GM11168 (cell line): Measurements from ENCODE around the gene FKRP.
"Not testable (repeated sequence)": the region's sequence is repeated elsewhere in the genome, so short reads cannot be mapped to it uniquely, and the experiment has no call there.

Source experiments
- in situ Hi-C: fragments of 300-500 bp; cut with MboI; formaldehyde crosslinking; loops from one replicate; pipeline ENCODE4 v1.12.0; 2022; ENCODE audit warnings: low sequenced_read_pairs; ENCODE audit not compliant: unreplicated experiment

The FKRP gene, protein sequence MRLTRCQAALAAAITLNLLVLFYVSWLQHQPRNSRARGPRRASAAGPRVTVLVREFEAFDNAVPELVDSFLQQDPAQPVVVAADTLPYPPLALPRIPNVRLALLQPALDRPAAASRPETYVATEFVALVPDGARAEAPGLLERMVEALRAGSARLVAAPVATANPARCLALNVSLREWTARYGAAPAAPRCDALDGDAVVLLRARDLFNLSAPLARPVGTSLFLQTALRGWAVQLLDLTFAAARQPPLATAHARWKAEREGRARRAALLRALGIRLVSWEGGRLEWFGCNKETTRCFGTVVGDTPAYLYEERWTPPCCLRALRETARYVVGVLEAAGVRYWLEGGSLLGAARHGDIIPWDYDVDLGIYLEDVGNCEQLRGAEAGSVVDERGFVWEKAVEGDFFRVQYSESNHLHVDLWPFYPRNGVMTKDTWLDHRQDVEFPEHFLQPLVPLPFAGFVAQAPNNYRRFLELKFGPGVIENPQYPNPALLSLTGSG

DNA sequence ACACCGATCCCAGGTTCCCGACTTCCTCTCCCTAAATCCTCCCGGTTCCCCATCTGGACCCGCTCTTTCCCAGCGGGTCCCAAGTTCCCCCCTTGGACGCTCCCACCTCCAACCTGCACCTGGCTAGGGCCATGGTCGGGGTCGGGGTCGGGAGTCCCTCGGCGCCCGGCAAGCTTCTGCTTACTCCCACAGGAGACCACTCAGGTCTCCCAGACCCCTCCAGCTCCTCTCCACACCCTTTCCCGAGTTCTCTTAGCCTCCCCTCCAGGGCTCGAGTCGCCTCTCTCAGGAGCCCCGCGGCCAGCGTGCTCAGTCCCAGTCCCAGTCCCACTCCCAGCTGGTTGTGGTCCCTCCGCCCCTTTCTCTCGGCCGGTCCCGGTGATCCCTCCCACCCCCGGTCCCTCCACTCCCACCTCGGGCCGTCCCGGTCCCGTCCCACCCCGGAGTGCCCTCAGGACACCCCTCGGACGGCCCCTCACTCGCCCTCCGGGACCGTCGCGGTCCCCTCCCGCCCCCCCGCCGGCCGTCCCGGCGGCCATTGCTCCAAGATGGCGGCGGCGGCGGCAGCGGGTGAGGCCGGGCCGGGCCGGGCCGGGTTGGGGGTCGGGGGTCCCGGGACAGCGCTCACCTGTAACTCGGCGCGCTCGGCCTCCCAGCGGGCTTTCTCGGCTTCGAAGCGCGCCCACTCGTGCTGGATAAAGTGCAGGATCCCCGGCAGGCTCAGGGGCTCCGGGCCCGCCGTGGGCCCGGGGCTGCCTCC is at the start of gene FKRP:
TSS of gene FKRP (plus strand) at position 537 of the 760 bp plus-strand sequence. CDS start 9,394 bp downstream, outside the sequence.
- in situ Hi-C loops: no loop called here

DNA sequence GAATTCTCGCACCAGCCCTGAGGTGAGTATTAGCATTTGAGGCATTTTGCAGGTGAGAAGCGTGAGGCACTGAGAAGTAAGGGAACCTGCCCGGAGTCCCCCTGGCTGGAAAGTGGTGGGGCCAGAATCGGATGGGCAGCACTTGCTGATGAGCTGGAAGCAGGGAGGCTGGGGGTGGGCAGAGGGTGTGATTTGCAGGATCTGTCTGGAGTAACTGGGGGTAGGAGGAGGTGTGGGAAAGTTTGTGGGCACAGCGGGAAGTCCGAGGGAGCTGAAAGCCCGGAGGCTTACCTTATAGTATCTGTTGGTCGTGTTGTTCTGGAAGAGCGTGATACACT is 49.0 kb upstream of the FKRP start:
- in situ Hi-C loops: no loop called here

DNA sequence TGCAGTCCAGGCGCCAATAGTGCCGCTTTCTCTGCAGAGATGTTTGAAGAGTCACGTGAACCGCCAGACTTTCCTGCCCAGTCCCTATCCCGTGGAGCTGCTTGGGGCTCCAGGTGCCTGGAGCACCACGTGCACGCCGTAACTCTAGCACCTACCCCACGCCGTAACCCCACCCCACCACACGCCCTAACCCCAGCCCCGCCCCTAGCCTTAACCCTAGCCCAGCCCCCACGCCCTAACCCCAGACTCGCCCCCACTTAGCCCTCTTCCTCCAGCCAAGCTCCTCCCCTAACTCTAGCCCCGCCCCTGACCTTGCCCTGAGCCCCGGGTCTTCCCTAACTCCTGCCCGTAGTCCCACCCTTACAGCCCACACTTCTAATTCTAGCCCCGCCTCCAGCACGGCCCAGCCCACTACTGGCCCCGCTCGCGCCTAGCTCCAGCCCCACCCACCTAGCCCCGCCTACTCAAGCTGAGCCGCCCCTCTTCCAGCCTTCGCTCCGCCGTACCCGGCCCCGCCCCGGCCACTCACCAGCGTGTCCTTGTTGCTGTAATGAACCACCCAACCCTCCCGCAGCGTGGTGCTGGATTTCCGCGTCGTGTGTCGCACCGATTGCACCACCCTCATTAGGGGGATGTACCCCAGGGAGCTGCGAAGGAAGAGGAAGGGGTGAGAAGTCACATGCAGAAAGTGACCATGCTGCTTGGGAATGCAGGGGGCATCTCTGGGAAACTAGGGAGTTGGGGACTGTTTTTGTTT is 48.5 kb upstream of the FKRP start:
- in situ Hi-C loops: no loop called here

DNA sequence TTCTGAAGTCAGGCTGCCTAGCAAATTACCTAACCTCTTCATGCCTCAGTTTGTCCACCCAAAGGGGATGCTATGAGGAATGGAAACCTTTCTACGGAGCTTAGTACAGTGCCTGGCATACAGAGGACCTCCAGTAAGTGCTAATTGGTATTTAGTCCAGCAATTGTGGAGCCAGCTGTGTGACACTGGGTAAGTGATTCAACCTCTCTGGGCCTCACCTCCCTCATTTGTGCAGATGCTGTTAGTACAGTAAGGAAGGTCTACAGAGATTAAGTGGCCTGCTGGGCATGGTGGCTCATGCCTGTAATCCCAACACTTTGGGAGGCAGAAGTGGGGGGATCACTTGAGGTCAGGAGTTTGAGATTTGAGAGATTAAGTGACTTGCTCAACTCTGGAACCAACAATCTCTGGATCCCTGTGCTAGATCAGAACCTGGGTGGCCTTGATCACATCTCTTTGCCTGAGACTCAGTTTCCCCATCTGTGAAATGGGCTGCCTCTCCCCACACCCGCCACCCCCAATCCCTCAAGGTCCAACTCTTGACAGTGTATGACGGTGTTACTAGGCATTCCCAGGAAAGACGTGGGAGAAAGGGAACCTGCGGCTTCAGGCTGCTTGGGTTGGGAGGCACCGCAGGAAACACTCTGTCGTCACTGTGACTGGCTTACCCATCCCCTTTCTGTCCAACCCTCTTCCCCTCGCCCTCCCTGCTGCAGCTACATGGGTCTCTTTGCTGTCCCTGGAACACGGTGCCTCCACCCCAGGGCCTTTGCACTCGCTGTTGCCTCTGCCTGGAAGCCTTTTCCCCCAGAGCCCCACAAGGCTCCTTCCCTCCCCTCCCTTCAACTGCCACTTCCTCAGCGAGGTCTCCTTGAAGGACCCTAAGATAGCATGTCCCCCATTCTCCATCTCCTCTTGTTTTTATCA is 47.2 kb upstream of the FKRP start:
- in situ Hi-C loops: no loop called here

DNA sequence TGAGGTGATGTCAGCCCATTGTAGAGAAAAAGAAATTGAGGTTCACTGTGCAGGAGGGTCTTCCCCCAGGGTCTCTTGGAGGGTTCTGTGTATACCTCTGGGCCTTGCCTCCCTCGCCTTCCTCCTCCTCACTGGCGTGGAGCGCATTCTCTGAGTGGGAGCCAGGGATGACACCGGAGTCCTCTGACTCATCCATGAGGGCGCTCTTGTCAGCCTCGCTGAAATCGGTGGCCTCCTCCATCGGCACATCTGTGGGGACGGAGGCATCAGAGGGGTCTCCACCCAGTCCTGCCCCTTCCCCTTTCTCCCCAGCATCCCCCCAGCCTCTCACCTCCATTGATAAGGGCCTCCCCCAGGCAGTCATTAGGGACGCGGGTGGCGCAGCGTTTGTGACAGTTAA is 45.2 kb upstream of the FKRP start:
- in situ Hi-C loops: no loop called here

DNA sequence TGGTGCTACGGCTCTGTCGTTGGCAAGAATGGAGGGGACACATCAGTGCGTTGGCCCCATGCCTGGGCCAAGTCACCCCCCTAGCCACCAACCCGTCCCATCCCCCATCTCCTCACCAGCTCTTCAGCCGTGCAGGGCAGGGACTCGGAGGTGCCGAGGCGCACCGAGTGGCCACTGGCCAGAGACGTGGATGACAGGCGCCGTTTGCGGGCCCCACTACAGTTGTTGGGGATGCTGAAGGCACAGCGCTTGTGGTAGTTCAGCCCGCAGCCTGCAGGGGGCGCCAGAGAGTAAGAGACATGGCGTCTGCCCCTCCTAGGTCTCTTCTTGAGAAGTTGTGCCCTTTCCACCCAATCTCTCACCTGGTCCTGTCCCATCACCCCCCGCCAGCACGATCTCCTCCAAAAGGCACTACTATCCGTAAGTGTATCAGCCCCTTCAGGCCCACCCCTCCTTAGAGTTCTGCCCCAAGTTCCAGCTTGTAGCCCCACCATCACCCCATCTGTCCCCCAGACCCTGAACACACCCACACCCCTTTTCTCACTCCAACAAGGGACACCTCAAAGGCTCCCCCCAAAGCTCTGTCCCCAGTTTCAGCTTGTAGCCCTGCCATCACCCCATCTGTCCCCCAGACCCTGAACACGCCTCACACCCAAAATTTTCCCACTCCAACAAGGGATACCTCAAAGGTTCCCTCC is 41.3 kb upstream of the FKRP start:
- in situ Hi-C loops: no loop called here

DNA sequence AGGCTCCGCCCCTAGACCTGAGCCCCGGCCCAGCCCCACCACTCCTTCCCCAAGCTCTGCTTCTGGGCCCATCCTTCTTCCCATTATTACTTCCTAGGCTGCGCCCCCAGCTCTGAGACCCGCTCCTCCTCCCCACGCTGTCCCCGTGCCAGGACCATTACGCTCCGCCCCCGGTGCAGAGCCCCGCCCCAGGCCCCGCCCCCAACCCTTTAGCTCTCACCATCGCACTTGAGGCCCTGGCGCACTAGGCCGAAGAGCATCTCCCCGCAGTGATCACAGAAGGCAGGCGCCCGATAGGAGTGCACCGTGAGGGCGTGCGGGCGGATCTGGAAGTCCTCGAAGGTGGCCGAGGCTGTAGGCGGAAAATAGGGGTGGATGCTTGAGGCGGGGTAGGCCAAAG is 35.2 kb upstream of the FKRP start:
- in situ Hi-C loops: no loop called here

DNA sequence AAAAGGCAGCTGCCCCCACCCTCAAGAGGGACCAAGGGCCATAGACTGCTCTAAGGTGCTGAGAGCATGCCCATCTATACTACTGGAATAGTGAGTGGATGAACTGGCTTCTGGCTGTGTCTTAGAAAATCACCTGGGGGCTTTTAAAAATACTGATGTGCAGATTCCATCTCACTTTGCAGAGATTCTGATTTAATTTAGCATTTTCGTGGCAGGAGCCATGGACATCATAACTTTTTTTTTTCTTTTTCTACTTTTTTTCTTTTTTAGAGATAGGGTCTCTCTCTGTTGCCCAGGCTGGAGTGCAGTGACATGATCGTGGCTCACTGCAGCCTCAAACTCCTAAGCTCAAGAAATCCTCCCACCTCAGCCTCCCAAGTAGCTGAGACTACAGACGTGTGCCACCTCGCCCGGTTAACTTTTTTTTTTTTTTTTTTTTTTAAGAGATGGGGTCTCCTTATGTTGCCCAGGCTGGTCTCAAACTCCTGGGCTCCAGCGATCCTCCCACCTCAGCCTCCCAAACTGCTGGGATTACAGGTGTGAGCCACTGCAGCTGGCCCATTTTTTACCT is 33.0 kb upstream of the FKRP start:
- in situ Hi-C loops: not testable (repeated sequence)

DNA sequence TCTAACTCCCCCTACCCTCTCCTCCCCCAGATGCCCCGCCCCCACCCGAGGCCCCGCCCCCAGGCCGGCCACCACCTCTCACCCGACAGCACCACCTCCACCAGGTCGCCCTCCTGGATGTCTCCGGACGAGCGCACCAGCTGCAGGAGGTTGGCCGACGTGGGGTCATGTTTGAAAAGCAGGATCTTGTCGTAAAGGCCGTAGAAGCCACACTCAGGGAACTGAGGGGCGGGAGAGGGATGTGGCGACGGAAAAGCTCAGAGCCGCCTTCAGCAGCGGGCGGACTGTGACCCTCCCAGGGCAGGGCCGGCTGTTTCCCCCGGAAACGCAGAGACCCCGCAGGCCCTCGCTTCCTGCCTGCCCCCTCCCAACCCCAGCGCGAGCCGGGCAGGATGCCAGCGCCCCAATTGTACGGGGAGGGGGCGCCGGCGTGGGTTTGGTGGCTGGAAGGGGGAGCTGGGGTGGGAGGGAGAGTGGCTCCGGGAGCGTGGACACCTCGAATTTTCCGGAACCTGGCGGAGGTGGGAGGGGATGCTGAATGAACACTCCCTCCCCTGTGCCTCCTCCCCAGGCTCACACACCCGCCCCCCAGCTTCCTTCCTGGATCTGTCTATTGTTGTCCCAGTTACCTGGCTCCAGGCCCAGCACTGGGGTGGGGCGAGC is 31.9 kb upstream of the FKRP start:
- in situ Hi-C loops: no loop called here

DNA sequence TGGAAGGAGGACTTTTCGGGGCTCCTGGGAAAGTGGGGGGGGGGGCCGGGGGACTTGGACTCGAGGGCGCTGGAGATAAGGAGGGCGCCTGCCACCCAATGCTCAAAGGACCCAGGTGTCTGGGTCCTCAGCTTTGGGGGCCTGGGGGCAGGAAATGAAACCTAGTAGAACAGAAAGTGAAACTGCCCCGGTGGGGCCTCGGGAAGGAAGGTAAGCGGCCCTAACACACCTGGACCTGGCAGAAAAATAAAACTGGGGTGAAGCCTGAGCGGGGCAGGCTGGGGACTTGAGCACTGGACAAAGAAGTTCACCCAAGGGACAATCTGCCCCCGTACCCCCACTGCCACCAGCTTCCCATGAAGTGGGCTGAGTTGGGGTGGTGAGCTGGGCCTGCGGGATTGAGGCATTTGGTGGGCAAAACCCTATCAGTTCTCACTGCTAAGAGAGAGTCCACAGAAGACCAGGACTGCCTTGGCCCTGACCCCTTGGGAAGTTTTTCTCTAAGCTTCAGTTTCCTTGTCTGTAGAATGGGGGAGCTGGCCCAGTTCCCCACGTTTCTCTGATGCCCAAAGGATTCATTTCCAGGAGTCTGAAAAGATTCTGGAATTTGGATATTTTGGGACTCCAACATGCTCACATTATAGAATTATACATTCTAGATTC is 31.3 kb upstream of the FKRP start:
- in situ Hi-C loops: no loop called here

DNA sequence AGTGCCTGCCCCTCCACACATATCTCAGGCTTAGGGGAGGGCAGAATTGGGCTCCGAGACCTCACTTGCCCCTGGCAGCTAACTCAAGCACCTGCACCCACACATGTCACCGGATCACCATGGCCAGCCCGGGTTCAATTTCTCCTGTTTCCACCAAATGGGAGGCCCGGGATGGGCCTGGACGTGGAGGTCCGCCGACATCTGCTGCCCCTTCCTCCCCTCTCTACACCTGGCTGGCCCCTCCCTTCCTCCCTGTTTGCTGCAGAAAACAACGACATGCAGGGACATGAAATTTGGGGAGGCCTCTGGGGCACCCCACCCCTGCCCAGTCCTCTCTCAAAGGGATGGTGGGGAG is 30.3 kb upstream of the FKRP start:
- in situ Hi-C loops: no loop called here

DNA sequence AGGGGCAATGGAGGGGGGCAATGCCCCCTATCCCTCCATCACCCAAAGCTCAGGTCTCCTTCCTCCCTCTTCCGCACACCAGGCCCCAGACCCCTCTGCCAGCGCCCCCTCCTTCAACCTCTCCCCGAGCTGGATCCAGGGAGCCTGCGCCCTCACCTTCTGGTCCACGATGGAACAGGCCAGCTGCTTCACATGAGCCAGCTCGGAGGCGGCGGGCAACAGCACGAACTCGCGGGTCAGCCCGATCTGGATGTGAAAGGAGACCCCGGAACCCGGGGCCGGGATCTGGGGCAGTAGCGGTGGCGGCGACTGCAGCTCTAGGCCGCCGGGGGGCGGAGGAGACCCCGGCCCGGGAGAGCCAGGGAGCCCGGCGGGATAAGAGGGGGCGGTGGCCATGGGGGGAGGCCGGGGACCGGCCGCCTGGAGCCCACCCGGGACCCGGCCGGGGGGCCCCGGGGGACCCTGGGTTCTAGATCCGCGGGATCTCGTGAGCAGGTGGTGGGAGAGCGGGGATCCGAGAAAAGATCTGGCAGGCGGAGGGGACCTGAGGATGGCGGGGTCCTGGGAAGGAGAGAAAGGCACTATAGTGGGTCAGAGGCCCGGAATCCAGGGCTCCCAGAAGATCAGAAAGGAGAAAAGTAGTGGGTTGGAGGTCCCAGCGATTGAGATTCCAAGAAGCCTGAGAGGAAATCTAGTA is 29.7 kb upstream of the FKRP start:
- in situ Hi-C loops: no loop called here

DNA sequence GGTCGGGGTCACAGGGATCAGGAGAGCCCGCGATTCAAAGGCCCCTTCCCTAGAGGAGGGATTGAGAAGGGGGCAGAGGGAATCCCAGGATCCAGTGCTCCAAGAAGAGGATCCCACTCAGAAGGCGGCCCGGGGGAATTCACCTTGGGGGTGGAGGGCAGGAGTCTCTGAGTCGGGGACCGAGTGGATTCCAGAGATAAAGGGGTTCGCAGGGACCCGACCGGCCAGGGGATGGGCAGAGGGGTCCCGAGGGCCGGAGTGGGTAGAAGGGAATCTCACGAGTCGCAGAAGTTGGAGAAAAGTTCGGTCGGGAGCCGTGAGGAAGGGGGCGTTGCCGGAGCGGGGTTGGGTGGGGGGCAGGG is 29.2 kb upstream of the FKRP start:
- in situ Hi-C loops: no loop called here

DNA sequence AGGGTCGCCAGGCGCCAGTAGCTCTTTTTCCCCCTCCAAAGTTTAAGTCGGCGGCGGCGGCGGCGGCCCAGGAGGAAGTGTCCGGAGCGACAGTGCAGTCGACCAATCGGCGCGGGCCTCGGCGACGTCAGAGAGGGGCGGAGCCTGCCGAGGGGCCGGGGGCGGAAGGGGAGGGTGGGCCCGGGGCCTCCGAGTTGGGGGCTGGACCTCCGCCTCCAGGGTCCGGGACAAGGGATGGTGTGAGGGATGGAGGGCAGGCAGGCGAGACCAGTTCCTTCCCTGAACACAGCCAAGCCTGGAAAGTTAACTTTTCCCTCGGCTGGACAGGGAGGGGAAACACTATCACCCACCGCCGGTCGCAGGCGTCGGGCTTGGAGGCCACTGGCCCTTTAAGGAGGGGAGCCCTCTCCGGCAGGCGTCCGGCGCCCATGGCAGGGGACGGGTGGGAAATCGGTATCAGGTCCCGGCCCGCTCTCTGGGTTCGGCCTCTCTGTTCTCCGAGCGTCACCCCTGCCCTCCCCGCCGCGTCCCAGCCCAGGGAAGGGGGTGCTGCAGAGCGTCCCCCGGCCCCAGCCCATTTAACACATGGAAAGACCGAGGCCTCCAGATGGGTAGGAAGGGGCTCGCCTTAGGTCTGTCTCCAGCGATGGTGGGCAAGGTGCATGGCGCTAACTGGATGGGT is 28.7 kb upstream of the FKRP start, which contains the start of gene PRKD2:
TSS of gene PRKD2 (minus strand) at position 81 of the 682 bp plus-strand sequence. CDS start 744 bp downstream, outside the sequence.
- in situ Hi-C loops: no loop called here

DNA sequence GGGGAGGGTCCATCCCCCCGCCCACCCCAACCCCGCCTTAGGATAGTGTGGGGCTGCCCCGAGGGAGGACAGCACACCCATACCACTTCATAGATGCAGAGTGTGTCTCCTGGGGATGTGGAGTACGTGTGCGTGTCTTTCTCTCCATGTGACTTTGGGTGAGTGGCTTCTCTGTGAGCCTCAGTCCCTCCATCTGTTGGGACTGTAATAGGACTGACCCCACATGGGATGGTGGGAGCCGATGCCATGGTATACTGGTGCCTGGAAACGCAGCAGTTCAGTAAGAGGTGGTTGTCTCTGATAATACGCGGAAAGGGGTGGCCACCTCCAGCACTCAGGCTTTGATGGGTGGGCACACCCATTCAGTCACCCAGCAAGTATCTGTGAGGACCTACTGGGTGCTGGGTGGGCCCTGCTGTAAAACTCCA is 28.1 kb upstream of the FKRP start:
- in situ Hi-C loops: no loop called here

DNA sequence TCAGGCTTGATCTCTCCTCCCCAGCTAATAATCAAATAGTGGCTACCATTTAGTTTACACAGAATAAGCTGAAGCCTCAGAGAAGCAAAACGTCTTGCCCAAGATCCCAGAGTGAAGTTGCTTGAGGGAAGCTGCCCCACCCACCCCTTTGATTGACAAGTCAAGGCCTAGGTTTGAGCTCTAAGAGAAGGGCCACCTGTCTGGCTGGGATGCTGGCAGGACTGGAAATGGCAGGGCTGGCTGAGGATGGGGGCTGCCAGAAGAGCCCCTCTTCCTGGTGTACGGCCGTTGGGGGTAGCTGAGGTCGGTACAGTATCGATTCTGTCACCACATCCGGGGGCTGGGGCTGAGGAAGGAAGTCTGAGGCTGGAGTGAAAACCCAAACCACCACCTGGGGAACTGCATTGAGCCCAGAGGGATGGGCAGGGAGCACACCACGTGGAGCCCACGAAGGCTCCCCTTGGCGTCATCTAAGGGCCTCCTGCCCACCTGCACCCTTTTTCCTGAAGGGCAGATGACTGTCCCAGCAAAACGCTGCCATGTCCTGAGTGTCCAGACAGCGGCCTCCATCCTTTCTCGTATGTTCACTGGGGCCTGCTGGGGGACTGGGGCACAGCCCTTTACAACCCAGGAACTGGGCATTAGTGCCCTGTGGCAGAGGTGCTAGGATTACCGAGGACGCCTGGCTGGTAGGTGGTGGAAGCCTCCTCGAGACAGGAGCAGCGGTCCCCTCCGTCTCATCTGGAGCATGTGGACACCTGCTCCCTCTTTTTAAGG is 27.5 kb upstream of the FKRP start:
- in situ Hi-C loops: no loop called here
